ENCODE measurements around the gene SH3GL2. TPM values are rescaled to one million over a fixed set of nuclear protein-coding genes. Genes with fewer than 3 reads are reported as not detected.

Gene SH3GL2
- total and polyA plus RNA-seq, 2 donors (not counting 3 experiments of a cell fraction or from before 2014, with no cell fraction given) = 0.12 TPM; not detected in 1

DNA sequence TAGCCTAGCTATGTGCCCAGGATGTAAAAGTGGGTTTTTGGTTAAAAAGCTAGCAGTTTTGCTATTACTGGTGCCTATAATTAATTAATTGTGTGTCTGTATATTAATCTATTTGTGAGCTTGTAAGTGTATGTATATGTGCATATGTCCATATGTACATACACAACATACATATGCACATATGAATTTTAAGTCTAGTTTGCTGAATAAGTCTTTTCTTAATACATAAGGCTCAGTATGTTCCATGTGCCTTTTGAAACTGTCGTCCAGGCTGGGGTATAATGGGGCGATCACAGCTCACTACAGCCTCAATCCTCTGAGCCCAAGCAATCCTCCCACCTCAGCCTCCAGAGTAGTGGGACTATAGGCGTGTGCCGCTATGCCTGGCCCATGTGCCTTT lies 10.1 kb downstream of the SH3GL2 start:
- TF ChIP-seq EZH2 (IDR thresholded peaks at IDR 0.05; ENCODE audit: borderline replicate concordance, low read depth, low read length, severe bottlenecking) = no peak
- TF ChIP-seq POLR2AphosphoS5 (IDR thresholded peaks at IDR 0.05; ENCODE audit: insufficient read depth, low read depth, low read length) = no peak
- TF ChIP-seq POLR2A (IDR thresholded peaks at IDR 0.05; ENCODE audit: low read depth, low read length) = no peak
- TF ChIP-seq MYC (IDR thresholded peaks at IDR 0.05; ENCODE audit: low read depth, low read length) = no peak
- no peak for TF ChIP-seq FOS (IDR thresholded peaks at IDR 0.05; ENCODE audit: borderline replicate concordance, insufficient read depth, low read length)
- no peak for TF ChIP-seq GATA2 (IDR thresholded peaks at IDR 0.05; ENCODE audit: insufficient read depth, insufficient read length, low read depth, low read length)
- TF ChIP-seq MAX (IDR thresholded peaks at IDR 0.05; ENCODE audit: insufficient read depth, insufficient read length) = no peak
- no peak for TF ChIP-seq JUN (IDR thresholded peaks at IDR 0.05; ENCODE audit: borderline replicate concordance, insufficient read depth, insufficient read length, low read depth)
- TF ChIP-seq, protein P1, sequence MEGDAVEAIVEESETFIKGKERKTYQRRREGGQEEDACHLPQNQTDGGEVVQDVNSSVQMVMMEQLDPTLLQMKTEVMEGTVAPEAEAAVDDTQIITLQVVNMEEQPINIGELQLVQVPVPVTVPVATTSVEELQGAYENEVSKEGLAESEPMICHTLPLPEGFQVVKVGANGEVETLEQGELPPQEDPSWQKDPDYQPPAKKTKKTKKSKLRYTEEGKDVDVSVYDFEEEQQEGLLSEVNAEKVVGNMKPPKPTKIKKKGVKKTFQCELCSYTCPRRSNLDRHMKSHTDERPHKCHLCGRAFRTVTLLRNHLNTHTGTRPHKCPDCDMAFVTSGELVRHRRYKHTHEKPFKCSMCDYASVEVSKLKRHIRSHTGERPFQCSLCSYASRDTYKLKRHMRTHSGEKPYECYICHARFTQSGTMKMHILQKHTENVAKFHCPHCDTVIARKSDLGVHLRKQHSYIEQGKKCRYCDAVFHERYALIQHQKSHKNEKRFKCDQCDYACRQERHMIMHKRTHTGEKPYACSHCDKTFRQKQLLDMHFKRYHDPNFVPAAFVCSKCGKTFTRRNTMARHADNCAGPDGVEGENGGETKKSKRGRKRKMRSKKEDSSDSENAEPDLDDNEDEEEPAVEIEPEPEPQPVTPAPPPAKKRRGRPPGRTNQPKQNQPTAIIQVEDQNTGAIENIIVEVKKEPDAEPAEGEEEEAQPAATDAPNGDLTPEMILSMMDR (IDR thresholded peaks at IDR 0.05; ENCODE audit: extremely low read depth in 1 of 2, insufficient read depth in 1 of 2, low read depth in 1 of 2, low read length in 2 of 2) = no peak
- BruUV-seq (replicated peaks) = no TSS peak

More for the DNA sequence above, 10.1 kb downstream of the SH3GL2 start:
- CTCF ChIA-PET = no interaction called here
- H3K36me3 ChIP-seq (ENCODE audit: control insufficient read depth in 2 of 2, extremely low read depth in 1 of 2, insufficient read depth in 2 of 2, low read length in 2 of 2) = no peaks in the 10 kb centered on the region
- no peaks in the 10 kb centered on the region for H3K27me3 ChIP-seq (ENCODE audit: control insufficient read depth in 2 of 2, insufficient read depth in 2 of 2, low read length in 2 of 2)
- no peaks in the 10 kb centered on the region for H3K79me2 ChIP-seq (ENCODE audit: control insufficient read depth, insufficient read depth, low read length)
- H2AFZ ChIP-seq (ENCODE audit: low read depth, low read length) = no peak overlapping the region
- intact Hi-C loops (cut with micrococcal nuclease) = no loop called here
- H3K27ac ChIP-seq (ENCODE audit: insufficient read depth, low read depth, low read length) = no peak overlapping the region
- no peaks in the 10 kb centered on the region for H3K9me3 ChIP-seq (replicated peaks; ENCODE audit: control insufficient read depth, insufficient read depth, low read length)
- H3K9ac ChIP-seq (replicated peaks; ENCODE audit: extremely low read depth, insufficient read depth, low read length) = no peak overlapping the region
- FAIRE-seq (no peak), DNase-seq (ENCODE audit: low read depth, low spot score) (no peak)
- no peaks in the 10 kb centered on the region for H4K20me1 ChIP-seq (replicated peaks; ENCODE audit: control insufficient read depth, extremely low read depth, insufficient read depth, low read length)
- dilution Hi-C loops (cut with MboI; ENCODE audit: extremely low pct_ligation_motif_present, low sequenced_read_pairs) = no loop called here
- H3K4me3 ChIP-seq (replicated peaks in 1 of 3; ENCODE audit: insufficient read depth in 1 of 3, low read depth in 1 of 3, low read length in 3 of 3) = no peak overlapping the region
- no peaks in the 10 kb centered on the region for H3K4me1 ChIP-seq (ENCODE audit: control insufficient read depth, extremely low read depth, insufficient read depth, low read length)
- POLR2A ChIA-PET = no interaction called here
- no peaks in the 10 kb centered on the region for H3K9me1 ChIP-seq (replicated peaks; ENCODE audit: control insufficient read depth, extremely low read depth, insufficient read depth, low read length)
- no peak overlapping the region for H3K4me2 ChIP-seq (ENCODE audit: insufficient read depth, low read length)
